Measurements from ENCODE around the gene UMAD1. TPM values are rescaled to one million over a fixed set of nuclear protein-coding genes. Genes with fewer than 3 reads are reported as not detected.

The UMAD1 gene
- total and polyA plus RNA-seq, 3 donors from 2014 or later = 11.1 to 17.3 (median 12.6) TPM

DNA sequence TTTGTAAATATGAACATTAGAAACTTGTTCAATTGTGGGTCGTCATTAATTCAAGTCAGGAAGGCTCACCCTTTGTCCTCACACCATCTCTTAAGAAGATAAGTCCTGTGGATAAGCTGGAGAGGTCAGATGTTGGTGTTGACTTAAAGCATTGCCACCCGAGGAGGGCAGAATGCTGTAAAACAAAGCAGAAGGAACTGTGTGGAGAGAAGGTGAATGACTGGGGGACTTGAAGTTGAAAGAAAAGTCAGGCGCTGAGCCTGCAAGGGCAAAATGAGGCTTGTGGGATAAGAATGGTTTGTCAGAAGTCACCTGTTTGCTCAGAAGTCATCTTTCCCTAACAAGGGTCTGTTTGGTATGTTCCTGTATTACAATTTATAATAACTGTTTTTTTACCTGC is 68.7 kb downstream of the UMAD1 start:
- Histone ChIP-seq H3K27me3 (no peaks in the 10 kb centered on the region), H3K36me3 (ENCODE audit: low read depth, missing control alignments) (no peaks in the 10 kb centered on the region), H3K27ac (no peak overlapping the region), H3K4me3 (no peak overlapping the region), H3K9me3 (no peaks in the 10 kb centered on the region), H3K4me1 (no peaks in the 10 kb centered on the region)
- no peak for DNase-seq
- 77 to 80% methylated on average over 3 of the region's 3 CpGs for WGBS, 2 donors
- intact Hi-C loops (cut with DNase I; ENCODE audit: low total_unique reads) = no loop called here
- TF ChIP-seq POLR2A (IDR thresholded peaks at IDR 0.05) (no peak), CTCF (IDR thresholded peaks at IDR 0.05) (no peak)

- no peaks in the 10 kb centered on the region for H3K36me3 ChIP-seq (ENCODE audit: low read depth, missing control alignments)
- no peaks in the 10 kb centered on the region for H3K9me3 ChIP-seq
- no peak overlapping the region for H3K4me3 ChIP-seq
- H3K27me3 ChIP-seq = no peaks in the 10 kb centered on the region
- WGBS, 2 donors = 91% methylated on average over 2 of the region's 2 CpGs
- H3K4me1 ChIP-seq = no peaks in the 10 kb centered on the region
- no peak overlapping the region for H3K27ac ChIP-seq
- intact Hi-C loops (cut with DNase I; ENCODE audit: low total_unique reads) = no loop called here
- no peak for DNase-seq
- TF ChIP-seq CTCF (IDR thresholded peaks at IDR 0.05) (no peak), POLR2A (IDR thresholded peaks at IDR 0.05) (no peak)
Measured at GRCh38 chr7:7710469-7710868, 69.9 kb downstream of the UMAD1 start.

DNA sequence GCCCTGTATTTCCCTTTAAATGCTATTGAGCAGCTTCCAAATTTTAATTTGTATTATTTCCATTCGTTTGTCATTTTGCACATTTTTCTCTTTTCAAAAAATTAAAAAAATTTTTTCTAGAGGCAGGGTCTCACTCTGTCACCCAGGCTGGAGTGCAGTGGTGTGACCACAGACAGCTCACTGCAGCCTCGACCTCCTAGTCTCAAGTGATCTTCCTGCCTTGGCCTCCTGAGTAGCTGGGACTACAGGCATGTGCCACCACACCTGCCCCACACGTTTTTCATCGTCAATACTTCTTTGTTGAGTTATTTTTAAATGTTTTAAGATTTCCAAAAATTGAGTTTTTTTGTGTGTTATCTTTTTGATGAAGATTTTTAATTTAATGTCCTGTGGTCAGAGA is 73.2 kb downstream of the UMAD1 start:
- H3K9me3 ChIP-seq = no peaks in the 10 kb centered on the region
- no peak overlapping the region for H3K27ac ChIP-seq
- H3K27me3 ChIP-seq = no peaks in the 10 kb centered on the region
- intact Hi-C loops (cut with DNase I; ENCODE audit: low total_unique reads) = no loop called here
- 78 to 83% methylated on average over 4 of the region's 4 CpGs for WGBS, 2 donors
- H3K36me3 ChIP-seq (ENCODE audit: low read depth, missing control alignments) = no peaks in the 10 kb centered on the region
- no peak for DNase-seq
- TF ChIP-seq CTCF (IDR thresholded peaks at IDR 0.05) = no peak
- no peak for TF ChIP-seq POLR2A (IDR thresholded peaks at IDR 0.05)
- H3K4me1 ChIP-seq = no peaks in the 10 kb centered on the region
- no peak overlapping the region for H3K4me3 ChIP-seq

DNA sequence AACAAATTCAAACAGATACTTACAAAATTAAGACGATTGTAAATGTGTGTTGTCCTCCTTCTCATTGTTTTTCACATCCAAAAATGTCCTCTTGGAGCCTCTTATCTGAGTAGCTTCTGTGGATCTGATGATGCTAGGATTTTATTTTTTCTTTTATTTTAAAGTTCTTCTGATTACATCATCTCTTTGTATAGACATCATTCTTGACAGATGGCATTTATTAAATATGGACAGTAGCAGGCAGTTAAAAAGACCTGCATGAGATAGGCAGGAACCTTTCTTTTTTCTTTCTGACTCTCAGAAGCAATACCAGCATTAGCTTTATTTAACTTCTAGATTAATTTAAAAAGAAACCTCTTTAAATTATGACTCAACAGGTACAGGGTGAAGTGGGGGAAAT is 77.9 kb downstream of the UMAD1 start, which contains the start of gene RPA3:
RPA3 (minus strand) TSS at position 116 of the 400 bp plus-strand sequence. CDS start 78,189 bp downstream, outside the sequence.
- 64 to 83% methylated on average over 1 of the region's 1 CpG for WGBS, 2 donors
- Histone ChIP-seq H3K9me3 (no peaks in the 10 kb centered on the region), H3K4me1 (no peaks in the 10 kb centered on the region), H3K36me3 (ENCODE audit: low read depth, missing control alignments) (no peaks in the 10 kb centered on the region), H3K27ac (no peak within 1 kb of the TSS), H3K27me3 (no peaks in the 10 kb centered on the region), H3K4me3 (no peak within 1 kb of the TSS)
- DNase-seq = no peak
- TF ChIP-seq CTCF (IDR thresholded peaks at IDR 0.05) (no peak), POLR2A (IDR thresholded peaks at IDR 0.05) (no peak)
- intact Hi-C loops (cut with DNase I; ENCODE audit: low total_unique reads) = no loop called here

- no peaks in the 10 kb centered on the region for H3K9me3 ChIP-seq
- no peak overlapping the region for H3K4me3 ChIP-seq
- H3K27me3 ChIP-seq = no peaks in the 10 kb centered on the region
- no peaks in the 10 kb centered on the region for H3K36me3 ChIP-seq (ENCODE audit: low read depth, missing control alignments)
- no peak for DNase-seq
- no peaks in the 10 kb centered on the region for H3K4me1 ChIP-seq
- no peak overlapping the region for H3K27ac ChIP-seq
- TF ChIP-seq CTCF (IDR thresholded peaks at IDR 0.05) (no peak), POLR2A (IDR thresholded peaks at IDR 0.05) (no peak)
- 87 to 93% methylated on average over 2 of the region's 2 CpGs for WGBS, 2 donors
- intact Hi-C loops (cut with DNase I; ENCODE audit: low total_unique reads) = no loop called here
Measured at GRCh38 chr7:7719236-7719635, 78.7 kb downstream of the UMAD1 start.

Data from testis (tissue), 3 donors.